ENCODE results near the gene CNIH2.

GRCh38 chr11:66325263-66325671 lies 47.3 kb downstream of the CNIH2 start:
- TF ChIP-seq CTCF (IDR thresholded peaks at IDR 0.05 in 4 of 5, conservative IDR thresholded peaks at IDR 0.05 in 1 of 5) (no peak), POLR2A (IDR thresholded peaks at IDR 0.05) (no peak)

All from gastrocnemius medialis (tissue), 4 donors.